ENCODE data around the gene SCARF2.
A peak's percentile ranks its signal among the peaks of the same experiment; 100 is the strongest.
"Not testable (repeated sequence)": the region's sequence is repeated elsewhere in the genome, so short reads cannot be mapped to it uniquely, and the experiment has no call there.

SCARF2 gene

GRCh38 chr22:20457506-20458240 lies 20.0 kb upstream of the SCARF2 start:
- no peak for DNase-seq (ENCODE audit: low read depth)
- no peak overlapping the region for H3K4me3 ChIP-seq (ENCODE audit: low read length)
- TF ChIP-seq, protein P1, sequence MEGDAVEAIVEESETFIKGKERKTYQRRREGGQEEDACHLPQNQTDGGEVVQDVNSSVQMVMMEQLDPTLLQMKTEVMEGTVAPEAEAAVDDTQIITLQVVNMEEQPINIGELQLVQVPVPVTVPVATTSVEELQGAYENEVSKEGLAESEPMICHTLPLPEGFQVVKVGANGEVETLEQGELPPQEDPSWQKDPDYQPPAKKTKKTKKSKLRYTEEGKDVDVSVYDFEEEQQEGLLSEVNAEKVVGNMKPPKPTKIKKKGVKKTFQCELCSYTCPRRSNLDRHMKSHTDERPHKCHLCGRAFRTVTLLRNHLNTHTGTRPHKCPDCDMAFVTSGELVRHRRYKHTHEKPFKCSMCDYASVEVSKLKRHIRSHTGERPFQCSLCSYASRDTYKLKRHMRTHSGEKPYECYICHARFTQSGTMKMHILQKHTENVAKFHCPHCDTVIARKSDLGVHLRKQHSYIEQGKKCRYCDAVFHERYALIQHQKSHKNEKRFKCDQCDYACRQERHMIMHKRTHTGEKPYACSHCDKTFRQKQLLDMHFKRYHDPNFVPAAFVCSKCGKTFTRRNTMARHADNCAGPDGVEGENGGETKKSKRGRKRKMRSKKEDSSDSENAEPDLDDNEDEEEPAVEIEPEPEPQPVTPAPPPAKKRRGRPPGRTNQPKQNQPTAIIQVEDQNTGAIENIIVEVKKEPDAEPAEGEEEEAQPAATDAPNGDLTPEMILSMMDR (IDR thresholded peaks at IDR 0.05; ENCODE audit: insufficient read depth, low read depth, low read length, missing control alignments), result no peak

GRCh38 chr22:20456722-20457076 lies 19.1 kb upstream of the SCARF2 start:
- DNase-seq (ENCODE audit: low read depth), result no peak
- TF ChIP-seq, protein P1 (IDR thresholded peaks at IDR 0.05; ENCODE audit: insufficient read depth, low read depth, low read length, missing control alignments), result no peak
- H3K4me3 ChIP-seq (ENCODE audit: low read length), result no peak overlapping the region

DNA sequence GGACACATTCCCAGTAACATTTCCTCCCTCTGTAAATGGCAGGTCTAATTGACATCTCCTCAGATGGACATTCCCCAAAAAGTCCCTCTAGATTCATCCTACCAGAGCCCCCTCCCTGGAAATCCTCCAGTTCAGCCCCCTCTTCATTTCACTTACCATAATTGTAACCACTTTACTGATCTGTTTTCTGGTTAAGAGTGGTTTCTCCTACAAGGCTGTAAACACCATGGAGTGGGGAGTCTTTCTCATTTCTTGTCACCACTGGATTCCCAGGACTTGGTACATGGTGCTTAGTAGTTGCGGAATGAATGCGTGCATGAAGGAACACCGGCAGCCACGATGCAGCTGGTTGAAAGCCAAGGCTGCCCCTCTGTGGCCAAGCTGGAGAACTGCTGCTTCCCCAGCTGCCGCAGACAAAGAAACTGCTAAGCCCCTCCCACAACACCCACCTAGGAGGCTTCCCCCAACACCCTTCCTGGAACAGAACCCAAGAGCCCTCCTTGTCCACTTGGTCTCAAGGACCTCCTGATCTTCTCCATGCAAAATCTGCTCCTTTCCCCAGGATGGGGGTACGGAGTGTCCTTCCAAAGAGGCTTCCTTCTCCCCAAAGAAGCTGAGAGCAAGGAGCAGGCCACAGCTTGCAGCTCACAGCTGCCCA lies 18.6 kb upstream of the SCARF2 start:
- TF ChIP-seq, protein P1 (IDR thresholded peaks at IDR 0.05; ENCODE audit: insufficient read depth, low read depth, low read length, missing control alignments), result peak; percentile 96

GRCh38 chr22:20455709-20456063 lies 18.1 kb upstream of the SCARF2 start:
- TF ChIP-seq, protein P1 (IDR thresholded peaks at IDR 0.05; ENCODE audit: insufficient read depth, low read depth, low read length, missing control alignments), result no peak
- no peak for DNase-seq (ENCODE audit: low read depth)
- no peak overlapping the region for H3K4me3 ChIP-seq (ENCODE audit: low read length)

More for the DNA sequence above, 18.6 kb upstream of the SCARF2 start:
- DNase-seq (ENCODE audit: low read depth), result peak; percentile 81
- H3K4me3 ChIP-seq (ENCODE audit: low read length), result no peak overlapping the region

DNA sequence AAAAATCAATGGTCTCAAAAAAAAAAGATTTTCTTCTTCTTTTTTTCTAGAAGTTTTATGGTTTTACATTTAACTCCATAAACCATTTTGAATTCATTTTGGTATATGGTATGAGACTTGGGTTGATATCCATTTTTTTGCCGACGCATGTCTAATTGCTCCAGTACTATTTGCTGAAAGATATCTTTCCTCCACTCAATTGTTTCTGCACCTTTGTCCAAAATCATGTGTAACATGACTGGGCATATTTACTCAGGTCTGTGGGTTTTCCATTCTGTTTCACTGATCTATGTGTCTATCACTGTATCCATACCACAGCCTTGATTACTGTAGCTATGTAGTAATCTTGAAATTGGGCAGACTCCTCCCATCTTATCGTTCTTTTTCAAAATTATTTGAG lies 15.6 kb upstream of the SCARF2 start:
- TF ChIP-seq, protein P1 (IDR thresholded peaks at IDR 0.05; ENCODE audit: insufficient read depth, low read depth, low read length, missing control alignments), result no peak
- H3K4me3 ChIP-seq (ENCODE audit: low read length), result no peak overlapping the region
- DNase-seq (ENCODE audit: low read depth), result no peak

DNA sequence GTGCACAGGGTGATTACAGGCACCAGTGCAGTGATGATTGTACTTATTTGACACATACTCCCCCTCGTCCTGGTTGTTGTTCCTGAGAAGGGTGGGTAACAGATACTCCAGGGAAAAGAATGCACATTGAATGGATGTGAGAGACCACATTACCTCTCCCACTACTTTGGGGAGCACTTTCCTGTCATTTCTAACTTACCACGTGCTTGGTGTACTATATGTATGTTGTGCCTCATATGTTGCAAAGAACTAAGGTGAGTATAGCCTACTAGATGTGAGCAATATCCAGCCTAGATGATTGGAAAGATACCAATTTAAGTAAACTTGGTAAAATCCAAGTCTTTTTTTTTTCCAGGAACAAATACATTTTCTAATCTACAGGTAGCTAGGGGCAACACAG lies 14.3 kb upstream of the SCARF2 start:
- TF ChIP-seq, protein P1 (IDR thresholded peaks at IDR 0.05; ENCODE audit: insufficient read depth, low read depth, low read length, missing control alignments), result no peak
- DNase-seq (ENCODE audit: low read depth), result no peak
- no peak overlapping the region for H3K4me3 ChIP-seq (ENCODE audit: low read length)

- not testable (repeated sequence) for DNase-seq (ENCODE audit: low read depth); H3K4me3 ChIP-seq (ENCODE audit: low read length)
Measured at GRCh38 chr22:20451129-20451778, 13.6 kb upstream of the SCARF2 start.

Data from epithelial cell of esophagus (primary cell).